NCI-H1436 treated with DMSO at 0.1 percent for 48 hours (cell line): ENCODE data around the gene PET100.

Experiments used
- DNase-seq: peaks from one replicate; lab custom pipeline; 2025; lab: John Stamatoyannopoulos, UW

The PET100 gene

GRCh38 chr19:7679771-7680605 lies 50.4 kb downstream of the PET100 start:
- DNase-seq = no peak

DNA sequence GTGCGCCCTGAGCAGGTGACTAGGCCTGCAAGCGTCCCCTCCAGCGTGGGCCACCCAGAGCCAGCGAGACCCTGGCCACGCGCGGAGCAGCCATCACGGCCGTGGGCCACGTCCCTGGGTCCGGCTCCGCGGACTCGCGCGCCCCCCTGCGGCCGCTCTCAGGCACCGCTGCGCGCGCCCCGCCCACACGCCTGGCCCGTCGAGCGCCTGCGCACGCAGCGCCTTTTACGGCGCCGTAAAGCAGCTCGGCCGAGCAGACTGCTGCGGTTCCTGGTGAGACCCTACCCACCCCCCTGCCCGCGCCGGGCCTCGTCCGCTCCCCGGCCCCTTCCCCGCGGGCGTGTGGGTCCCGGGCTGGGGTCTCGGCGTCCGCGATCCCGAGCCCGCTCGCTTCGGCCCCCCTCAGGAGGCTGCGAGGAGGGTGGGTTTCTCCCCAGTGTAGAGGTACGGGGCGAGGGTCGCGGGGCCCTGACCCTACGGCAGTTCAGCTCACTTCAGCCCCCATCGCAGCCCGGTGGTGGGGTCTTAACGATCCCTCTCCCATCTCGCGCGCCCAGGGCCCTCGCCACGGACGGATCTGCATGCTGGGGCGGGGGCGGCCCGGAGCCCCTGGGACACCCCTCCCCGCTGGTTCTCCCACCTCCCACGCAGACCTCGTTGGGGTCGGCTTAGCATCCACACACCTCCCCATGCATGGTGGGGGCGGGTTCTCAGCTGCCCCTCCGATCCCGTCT lies 51.2 kb downstream of the PET100 start, which contains the start of gene TRAPPC5:
TRAPPC5 (plus strand) TSS at position 228 of the 734 bp plus-strand sequence. CDS start 1,421 bp downstream, outside the sequence.
- no peak for DNase-seq
